HFF-Myc (cell line): ENCODE results near the gene LRRC8D.
"Not testable (repeated sequence)": the region's sequence is repeated elsewhere in the genome, so short reads cannot be mapped to it uniquely, and the experiment has no call there.

ENCODE experiments used
- DNase-seq: peaks from one replicate; pipeline ENCODE4 v3.0.0-alpha.2; 2011; ENCODE audit warnings: low read depth; ENCODE audit errors: extremely low read depth
- H3K4me3 ChIP-seq: replicated peaks from 2 replicates; pipeline ENCODE4 v1.5.1; 2011; ENCODE audit warnings: low read depth, mild to moderate bottlenecking, control low read depth, low read length
- CTCF ChIP-seq: IDR thresholded peaks from 2 replicates; pipeline ENCODE4 v1.5.1; 2012; ENCODE audit warnings: mild to moderate bottlenecking, low read depth, low read length, control low read depth; ENCODE audit errors: missing control alignments

The LRRC8D gene

GRCh38 chr1:89786628-89787214, 34.1 kb upstream of the LRRC8D start:
- H3K4me3 ChIP-seq: no peak overlapping the region
- DNase-seq: no peak
- no peak for TF ChIP-seq CTCF

- H3K4me3 ChIP-seq: no peak overlapping the region
- no peak for DNase-seq
- no peak for TF ChIP-seq CTCF
These were observed 30.2 kb upstream of the LRRC8D start for GRCh38 chr1:89790592-89790991.

GRCh38 chr1:89791064-89791726, 29.6 kb upstream of the LRRC8D start:
- TF ChIP-seq CTCF: no peak
- no peak overlapping the region for H3K4me3 ChIP-seq
- no peak for DNase-seq

- no peak for TF ChIP-seq CTCF
- DNase-seq: no peak
- no peak overlapping the region for H3K4me3 ChIP-seq
These were observed 26.4 kb upstream of the LRRC8D start for GRCh38 chr1:89794406-89794805.

- not testable (repeated sequence) for DNase-seq, H3K4me3 ChIP-seq
These were observed 25.3 kb upstream of the LRRC8D start for GRCh38 chr1:89795571-89795970.

- DNase-seq: not testable (repeated sequence)
These were observed 23.0 kb upstream of the LRRC8D start for GRCh38 chr1:89797876-89798275.

GRCh38 chr1:89799495-89799894, 21.3 kb upstream of the LRRC8D start:
- no peak overlapping the region for H3K4me3 ChIP-seq
- no peak for DNase-seq
- no peak for TF ChIP-seq CTCF

More at GRCh38 chr1:89797876-89798275, 23.0 kb upstream of the LRRC8D start:
- H3K4me3 ChIP-seq: not testable (repeated sequence)
